Measurements from ENCODE around the gene TRIM44.

TRIM44 gene

GRCh38 chr11:35619116-35619854 is 43.3 kb upstream of the TRIM44 start:
- Histone ChIP-seq H3K4me1 (ENCODE audit: insufficient read depth, low read length, poor library complexity, severe bottlenecking) (peaks cover 13% of the 10 kb centered on the region), H3K36me3 (ENCODE audit: insufficient read depth, low read length) (no peaks in the 10 kb centered on the region), H3F3A (ENCODE audit: low read depth) (0 out of 2 replicates have a peak, but pooled peaks cover 2% of the 10 kb centered on the region), H3K27me3 (ENCODE audit: insufficient read depth, low read length, poor library complexity, severe bottlenecking) (peaks cover 10% of the 10 kb centered on the region), H3K9me2 (replicated peaks; ENCODE audit: low read depth, low read length) (no peaks in the 10 kb centered on the region), H3K4me2 (ENCODE audit: low read depth, low read length, poor library complexity, severe bottlenecking) (peak overlapping the region; percentile 6), H3K79me2 (ENCODE audit: insufficient read depth, low read length) (no peaks in the 10 kb centered on the region), H3K9me3 (ENCODE audit: insufficient read depth, low read depth, low read length) (no peaks in the 10 kb centered on the region), H4K20me1 (ENCODE audit: insufficient read depth, low read length, poor library complexity, severe bottlenecking) (no peaks in the 10 kb centered on the region), H3K4me3 (ENCODE audit: low read length, poor library complexity, severe bottlenecking) (no peak overlapping the region), H3K9ac (ENCODE audit: low read depth, low read length, poor library complexity, severe bottlenecking) (no peak overlapping the region), H2AFZ (ENCODE audit: low read length) (no peak overlapping the region)
- TF ChIP-seq EZH2phosphoT487 (IDR thresholded peaks at IDR 0.05; ENCODE audit: borderline replicate concordance) (no peak), CTCF (conservative IDR thresholded peaks at IDR 0.05; ENCODE audit: low read length) (no peak)

- Histone ChIP-seq H3K9me3 (ENCODE audit: insufficient read depth, low read depth, low read length) (no peaks in the 10 kb centered on the region), H3K36me3 (ENCODE audit: insufficient read depth, low read length) (no peaks in the 10 kb centered on the region), H3K9me2 (replicated peaks; ENCODE audit: low read depth, low read length) (no peaks in the 10 kb centered on the region), H4K20me1 (ENCODE audit: insufficient read depth, low read length, poor library complexity, severe bottlenecking) (no peaks in the 10 kb centered on the region), H3K4me2 (ENCODE audit: low read depth, low read length, poor library complexity, severe bottlenecking) (no peak overlapping the region), H2AFZ (ENCODE audit: low read length) (no peak overlapping the region), H3K4me3 (ENCODE audit: low read length, poor library complexity, severe bottlenecking) (no peak overlapping the region), H3F3A (ENCODE audit: low read depth) (0 out of 2 replicates have a peak, but pooled peaks cover 2% of the 10 kb centered on the region), H3K9ac (ENCODE audit: low read depth, low read length, poor library complexity, severe bottlenecking) (no peak overlapping the region), H3K27me3 (ENCODE audit: insufficient read depth, low read length, poor library complexity, severe bottlenecking) (peaks cover 10% of the 10 kb centered on the region), H3K4me1 (ENCODE audit: insufficient read depth, low read length, poor library complexity, severe bottlenecking) (peaks cover 13% of the 10 kb centered on the region), H3K79me2 (ENCODE audit: insufficient read depth, low read length) (no peaks in the 10 kb centered on the region)
- TF ChIP-seq EZH2phosphoT487 (IDR thresholded peaks at IDR 0.05; ENCODE audit: borderline replicate concordance) = no peak
- no peak for TF ChIP-seq CTCF (conservative IDR thresholded peaks at IDR 0.05; ENCODE audit: low read length)
Measured at GRCh38 chr11:35619855-35620640, 42.5 kb upstream of the TRIM44 start.

- Histone ChIP-seq H3K9me3 (ENCODE audit: insufficient read depth, low read depth, low read length) (no peaks in the 10 kb centered on the region), H3K79me2 (ENCODE audit: insufficient read depth, low read length) (no peaks in the 10 kb centered on the region), H3F3A (ENCODE audit: low read depth) (0 out of 2 replicates have a peak, but pooled peaks cover 2% of the 10 kb centered on the region), H3K9ac (ENCODE audit: low read depth, low read length, poor library complexity, severe bottlenecking) (no peak overlapping the region), H3K9me2 (replicated peaks; ENCODE audit: low read depth, low read length) (no peaks in the 10 kb centered on the region), H3K27me3 (ENCODE audit: insufficient read depth, low read length, poor library complexity, severe bottlenecking) (peaks cover 10% of the 10 kb centered on the region), H3K4me2 (ENCODE audit: low read depth, low read length, poor library complexity, severe bottlenecking) (peak overlapping the region; percentile 29), H3K4me3 (ENCODE audit: low read length, poor library complexity, severe bottlenecking) (peak overlapping the region; percentile 33), H3K36me3 (ENCODE audit: insufficient read depth, low read length) (no peaks in the 10 kb centered on the region), H4K20me1 (ENCODE audit: insufficient read depth, low read length, poor library complexity, severe bottlenecking) (no peaks in the 10 kb centered on the region), H3K4me1 (ENCODE audit: insufficient read depth, low read length, poor library complexity, severe bottlenecking) (peaks cover 13% of the 10 kb centered on the region), H2AFZ (ENCODE audit: low read length) (no peak overlapping the region)
- no peak for TF ChIP-seq EZH2phosphoT487 (IDR thresholded peaks at IDR 0.05; ENCODE audit: borderline replicate concordance)
- no peak for TF ChIP-seq CTCF (conservative IDR thresholded peaks at IDR 0.05; ENCODE audit: low read length)
Measured at GRCh38 chr11:35620795-35621194, 41.8 kb upstream of the TRIM44 start.

Measured in Loucy (cell line).